MM.1S (cell line): ENCODE data around the gene FKBP8.

ENCODE experiments used
- CTCF ChIP-seq: fragments of 300-600 bp; sonication (generic); IDR thresholded peaks from 2 replicates; pipeline ENCODE4 v1.5.1; 2016; ENCODE audit warnings: antibody characterized with exemption, low read length, mixed read lengths
- EZH2 ChIP-seq: fragments of 300-600 bp; sonication (generic); optimal IDR thresholded peaks from 2 replicates; pipeline ENCODE3; 2017; ENCODE audit warnings: low read depth, mild to moderate bottlenecking, antibody characterized with exemption, low read length, mixed read lengths
- EZH2phosphoT487 ChIP-seq: fragments of 300-600 bp; sonication (generic); IDR thresholded peaks from 2 replicates; pipeline ENCODE4 v1.6.1; 2018; ENCODE audit warnings: antibody characterized with exemption, low read length

GRCh38 chr19:18483119-18483890 is 60.1 kb downstream of the FKBP8 start:
- TF ChIP-seq CTCF = no peak
- no peak for TF ChIP-seq EZH2phosphoT487
- TF ChIP-seq EZH2 = no peak
